GM18951 (cell line): ENCODE measurements around the gene SH2D6.

Experiments used
- POLR2A ChIP-seq: IDR thresholded peaks from 4 replicates; pipeline ENCODE4 v1.6.1; 2011; ENCODE audit warnings: mild to moderate bottlenecking; ENCODE audit not compliant: insufficient read length, insufficient read depth; ENCODE audit errors: extremely low read depth
- in situ Hi-C: fragments of 300-500 bp; cut with MboI; formaldehyde crosslinking; loops from one replicate; pipeline ENCODE4 v1.12.0; 2022; ENCODE audit warnings: low sequenced_read_pairs, mixed read lengths, inconsistent platforms; ENCODE audit not compliant: unreplicated experiment

Gene SH2D6

DNA sequence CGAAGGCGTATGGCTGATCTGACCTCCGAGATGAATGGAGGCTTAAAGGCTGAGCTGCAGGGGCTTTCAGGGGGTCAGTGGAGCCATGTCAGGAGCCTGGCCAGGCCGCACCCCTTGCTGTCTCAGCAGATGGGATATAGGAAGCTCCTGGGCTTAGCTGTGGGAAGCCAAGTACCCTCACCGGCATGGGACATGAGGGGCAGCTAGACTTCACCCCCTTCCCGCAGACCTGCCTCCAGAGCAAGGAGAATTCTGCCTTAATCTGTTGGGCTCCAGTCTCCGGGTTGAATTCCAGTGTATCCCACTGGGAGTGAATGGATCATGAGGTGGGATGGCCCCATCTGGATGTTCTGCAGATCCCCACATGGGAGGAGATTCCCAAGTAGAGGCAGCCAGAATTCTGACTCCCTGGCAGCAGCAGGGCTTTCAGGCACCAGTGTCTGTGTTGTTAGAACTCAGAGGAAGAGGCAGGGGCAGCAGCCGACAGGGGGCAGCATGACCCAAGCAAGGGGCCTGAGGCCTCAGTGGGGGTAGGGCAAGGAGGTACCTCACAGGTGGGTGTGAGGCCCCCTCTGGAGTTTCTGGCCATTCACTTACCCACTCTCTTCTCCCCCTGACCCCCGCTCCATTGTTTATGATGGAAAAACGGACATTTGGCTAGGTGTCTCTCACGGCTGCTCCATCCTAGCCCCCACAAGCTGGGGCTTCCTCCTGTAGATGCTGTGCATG is 27.4 kb upstream of the SH2D6 start:
- in situ Hi-C loops: no loop called here
- no peak for TF ChIP-seq POLR2A

DNA sequence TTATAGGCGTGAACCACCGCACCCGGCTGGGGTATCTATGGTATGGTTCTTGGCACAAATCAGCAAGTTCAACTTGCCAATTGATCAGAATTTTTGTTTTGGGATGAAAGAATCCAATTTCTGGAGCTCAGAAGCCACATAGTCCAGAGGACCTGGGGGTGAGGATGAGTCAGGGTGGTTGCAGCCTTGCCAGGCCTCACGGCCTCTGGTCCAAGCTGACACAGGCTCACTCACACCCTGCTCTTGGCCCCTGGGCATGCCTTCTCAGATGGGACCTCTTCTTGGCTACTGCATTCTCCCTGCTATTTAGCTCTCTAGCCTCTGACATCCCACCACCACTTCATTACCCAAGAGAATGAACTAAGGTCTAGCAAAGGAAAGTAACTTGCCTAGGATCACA is 24.7 kb upstream of the SH2D6 start:
- in situ Hi-C loops: no loop called here
- no peak for TF ChIP-seq POLR2A

GRCh38 chr2:85394261-85394681 is 24.2 kb upstream of the SH2D6 start:
- in situ Hi-C loops: no loop called here
- no peak for TF ChIP-seq POLR2A

DNA sequence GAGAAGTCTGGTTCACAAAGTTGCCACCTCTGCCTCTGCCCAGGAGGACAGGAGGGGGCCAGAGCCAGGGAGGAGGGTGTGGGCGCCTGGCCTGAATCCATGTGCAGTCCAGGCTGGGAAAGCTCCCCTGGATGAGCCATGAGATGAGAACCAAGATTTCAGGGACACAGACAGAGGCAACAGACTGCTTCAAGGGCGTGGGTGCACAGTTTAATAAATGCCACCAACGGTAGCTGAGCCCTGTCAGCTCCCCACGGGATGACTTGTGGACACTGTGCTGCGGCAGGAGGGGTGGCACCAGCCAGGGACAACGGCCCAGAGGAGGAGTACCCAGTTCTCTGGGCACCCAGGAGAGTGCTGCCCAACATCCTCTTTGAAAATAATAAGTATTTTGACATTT is 23.5 kb upstream of the SH2D6 start:
- in situ Hi-C loops: no loop called here
- no peak for TF ChIP-seq POLR2A

- in situ Hi-C loops: no loop called here
- TF ChIP-seq POLR2A: no peak
Observed at GRCh38 chr2:85395912-85396475, 22.5 kb upstream of the SH2D6 start.

GRCh38 chr2:85396531-85397470 is 21.7 kb upstream of the SH2D6 start:
- in situ Hi-C loops: no loop called here
- TF ChIP-seq POLR2A: no peak

DNA sequence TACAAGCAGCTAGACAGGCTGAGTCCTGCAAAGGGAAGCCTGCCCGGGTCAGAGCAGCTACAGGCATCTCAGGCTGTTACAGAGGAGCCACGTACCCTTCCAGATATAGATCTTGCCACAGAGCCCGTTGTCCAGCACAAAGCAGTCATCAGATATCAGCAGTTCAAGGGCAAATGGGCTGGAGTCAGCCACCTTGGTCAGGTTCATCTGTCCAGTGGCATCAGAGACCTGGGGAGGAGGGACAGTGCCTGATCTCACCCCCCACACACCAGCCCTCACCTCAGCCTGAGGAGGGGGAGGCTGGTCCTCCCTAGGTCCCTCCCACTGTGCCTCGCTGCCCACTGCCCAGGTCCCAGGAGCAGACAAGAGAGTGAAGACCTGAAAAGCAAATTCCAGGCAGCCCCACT is 20.6 kb upstream of the SH2D6 start:
- in situ Hi-C loops: no loop called here
- TF ChIP-seq POLR2A: no peak

DNA sequence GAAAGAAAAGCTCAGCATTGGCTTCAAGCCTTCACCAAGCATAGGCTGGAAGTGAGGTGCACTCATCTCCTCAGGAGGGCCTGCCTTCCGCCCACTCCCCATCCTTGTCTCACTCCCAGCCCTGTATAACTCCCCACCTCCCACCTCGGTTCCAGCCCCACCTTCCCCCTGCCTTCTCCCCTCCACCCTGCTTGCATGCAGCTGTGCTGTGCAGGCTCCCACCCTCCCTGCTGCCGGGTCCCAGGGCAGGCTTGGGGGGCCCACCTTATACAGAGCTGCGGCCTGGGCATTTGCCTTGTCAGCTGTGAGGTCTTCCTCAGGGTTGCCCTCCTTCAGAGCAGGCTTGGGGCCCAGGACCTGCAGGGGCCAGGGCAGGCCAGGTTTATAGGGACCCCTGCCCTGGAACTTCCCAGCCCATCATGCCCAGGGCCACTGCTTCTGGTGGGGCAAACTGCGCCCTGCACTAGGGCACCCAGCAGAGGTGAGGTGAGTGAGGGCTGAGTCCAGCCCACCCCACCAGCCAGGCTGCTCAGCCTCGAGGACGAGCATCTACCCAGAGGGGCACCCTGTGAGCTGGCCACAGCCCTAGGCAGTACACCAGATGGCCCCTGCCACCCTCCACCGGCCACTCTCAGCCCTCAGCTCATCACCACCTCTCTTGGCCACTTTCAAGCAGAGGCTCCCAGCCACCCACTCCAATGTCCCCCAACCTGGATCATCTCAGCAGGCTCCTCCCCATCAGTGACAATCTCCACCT is 19.9 kb upstream of the SH2D6 start:
- in situ Hi-C loops: no loop called here
- TF ChIP-seq POLR2A: no peak

DNA sequence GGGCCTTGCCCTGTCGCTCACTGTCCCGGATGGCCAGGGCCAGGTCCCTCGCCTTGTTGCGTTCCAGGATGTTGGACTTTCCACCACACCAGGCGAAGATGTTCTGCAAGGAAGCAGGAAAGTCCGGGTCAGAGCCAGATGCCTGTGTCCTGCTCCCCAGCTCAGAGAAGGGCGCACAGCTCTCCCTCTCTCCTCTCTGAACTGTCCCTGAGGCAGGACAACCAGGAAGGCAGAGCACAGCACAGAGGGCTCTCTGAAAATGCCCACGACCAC is 19.4 kb upstream of the SH2D6 start:
- in situ Hi-C loops: no loop called here
- TF ChIP-seq POLR2A: no peak

DNA sequence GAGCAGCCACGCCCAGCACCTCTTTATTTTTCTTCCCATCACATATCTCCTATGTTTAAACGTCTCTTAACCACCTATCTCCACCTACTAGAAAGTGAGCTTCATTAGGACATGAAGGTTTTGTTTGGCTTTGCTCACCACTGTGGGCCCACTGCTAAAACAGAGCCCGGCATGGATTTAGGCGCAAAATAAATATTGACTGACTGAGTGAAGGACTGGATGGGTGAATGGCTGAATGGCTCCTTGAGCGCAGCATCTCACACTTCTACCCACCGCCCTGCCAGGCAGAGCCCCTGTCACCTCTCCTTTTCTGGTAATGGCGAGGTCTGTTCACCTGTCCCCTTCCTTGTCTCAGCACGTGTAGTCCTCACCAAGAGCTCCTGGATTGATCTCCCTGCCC is 18.5 kb upstream of the SH2D6 start:
- no peak for TF ChIP-seq POLR2A
- in situ Hi-C loops: no loop called here

DNA sequence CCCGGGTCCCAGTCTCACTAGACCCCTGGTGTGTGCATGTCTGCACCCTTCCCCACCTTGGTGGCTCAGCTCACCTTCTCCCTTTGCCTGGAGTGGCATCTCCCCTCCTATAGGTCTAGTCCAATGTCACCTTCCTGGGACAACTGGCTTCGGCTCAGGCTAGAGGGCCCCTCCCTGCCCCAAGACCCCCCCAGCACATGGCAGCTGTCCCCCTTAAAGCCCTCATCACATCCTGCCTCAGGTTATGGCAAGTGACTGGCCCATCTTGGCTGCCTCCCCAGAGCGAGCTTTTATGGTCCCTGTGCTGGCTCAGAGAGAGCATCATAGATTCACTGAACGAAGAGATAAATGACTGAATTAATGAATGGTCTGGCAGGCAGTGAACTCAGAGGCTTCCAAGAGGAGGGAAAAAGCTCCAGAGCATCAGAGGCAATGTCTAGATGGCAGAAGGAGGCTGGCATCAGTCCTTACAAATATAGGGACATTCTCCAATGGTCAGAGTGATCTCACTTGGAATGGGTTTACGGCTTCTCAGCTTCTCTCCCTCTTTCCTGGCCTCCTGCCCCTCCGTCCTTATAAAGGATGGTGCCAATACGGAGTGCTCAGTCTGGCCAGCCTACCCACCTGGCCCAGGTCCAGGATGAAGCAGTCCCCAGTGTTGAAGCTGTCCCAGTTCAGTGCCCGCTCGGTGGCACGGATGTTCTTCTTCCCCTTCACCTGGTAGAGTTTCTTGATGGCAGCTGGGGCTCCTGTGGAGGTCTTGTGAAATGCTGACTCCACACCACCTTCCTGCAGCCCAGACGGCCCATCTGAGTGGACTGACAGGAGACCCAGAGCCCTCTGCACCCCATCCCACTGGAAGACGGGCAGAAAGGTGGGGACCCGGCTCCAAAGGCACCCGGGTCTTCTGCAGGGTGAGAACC is 17.7 kb upstream of the SH2D6 start:
- in situ Hi-C loops: no loop called here
- no peak for TF ChIP-seq POLR2A

DNA sequence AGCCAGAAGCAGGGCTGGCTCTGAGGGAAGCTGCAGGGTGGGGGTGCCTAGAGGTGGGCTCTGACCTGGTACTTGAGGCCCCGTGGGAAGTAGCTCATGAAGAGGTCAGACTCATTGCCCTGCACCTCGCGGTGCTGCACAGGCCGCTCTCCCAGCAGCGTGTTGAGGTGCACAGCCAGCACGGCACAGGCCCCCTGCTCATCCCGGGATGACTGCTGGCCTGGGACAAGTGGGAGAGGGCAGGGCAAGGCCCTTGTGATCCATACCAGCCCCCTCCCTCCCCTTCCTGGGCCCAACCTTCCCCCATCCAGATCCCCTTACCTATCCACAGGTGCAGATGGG is 17.1 kb upstream of the SH2D6 start:
- TF ChIP-seq POLR2A: no peak
- in situ Hi-C loops: no loop called here
